K562 (cell line): ENCODE measurements around the gene LGALS16. TPM values are rescaled to one million over a fixed set of nuclear protein-coding genes. Genes with fewer than 3 reads are reported as not detected.

ENCODE experiments used
- ATAC-seq: fragments of 200-7000 bp; cut with Tn5 transposase; 3 replicates; pipeline ENCODE4 v1.9.1; 2020; ENCODE audit warnings: moderate library complexity
- BruUV-seq: library from RNA; stranded (reverse); fragments of 400-500 nt; replicated peaks from 2 replicates; lab custom pipeline; 2021; lab: Mats Ljungman, UMichigan
- CTCF ChIA-PET: fragments of 300-600 bp; formaldehyde crosslinking; extraction: SDS; loops from one replicate; lab custom pipeline; 2021; ENCODE audit warnings: low intra/inter-chr PET ratio; lab: Yijun Ruan, JAX
- POLR2A ChIA-PET: fragments of 300-600, 350-650 bp; sonication (Branson Sonifier 250); formaldehyde crosslinking; extraction: SDS; loops from one replicate; lab custom pipeline; 2021; ENCODE audit warnings: antibody characterized with exemption, inconsistent platforms; lab: Yijun Ruan, JAX
- DNase-seq, 4 experiments: peaks; one replicate each; pipeline versions ENCODE4 v3.0.0 to v3.0.0-alpha.2; 2011 to 2018; ENCODE audit warnings: low spot score in 3 of 4, mixed read lengths in 3 of 4; ENCODE audit errors: extremely low read depth in 1 of 4
- FAIRE-seq: peaks from 2 replicates; lab custom pipeline; 2011; peaks lifted over from hg19 to GRCh38; lab: Jason Lieb, UNC
- H2AFZ ChIP-seq: 2 replicates; pipeline ENCODE4 v1.6.0; 2011; ENCODE audit warnings: low read depth, low read length, control low read depth, inconsistent platforms
- H3K27ac ChIP-seq: fragments of 200-600 bp; 3 replicates; pipeline ENCODE4 v1.8.0; 2011; ENCODE audit warnings: low read depth, mild to moderate bottlenecking, control low read depth, inconsistent platforms, low read length, moderate library complexity, mixed read lengths; ENCODE audit errors: extremely low read depth
- H3K27me3 ChIP-seq, 2 experiments: fragments of 300-600 bp in 1 of 2; 2 replicates in 1 of 2; 3 replicates in 1 of 2; pipeline versions ENCODE4 v1.6.0 to v1.8.0; 2011; ENCODE audit warnings: inconsistent platforms in 2 of 2, low read length in 2 of 2, mild to moderate bottlenecking in 1 of 2, mixed read lengths in 1 of 2, moderate library complexity in 1 of 2; ENCODE audit not compliant: control insufficient read depth in 2 of 2, insufficient read depth in 2 of 2
- H3K36me3 ChIP-seq: fragments of 300-600 bp; 3 replicates; pipeline ENCODE4 v1.8.0; 2011; ENCODE audit warnings: mild to moderate bottlenecking, low read length, inconsistent platforms; ENCODE audit not compliant: control insufficient read depth, insufficient read depth
- H3K4me1 ChIP-seq, 2 experiments: fragments of 200-600 bp in 1 of 2; replicated peaks in 1 of 2; 2 replicates in 1 of 2; 3 replicates in 1 of 2; pipeline versions ENCODE4 v1.5.1 to v1.8.0; 2011; ENCODE audit warnings: inconsistent platforms in 2 of 2, low read length in 2 of 2, mild to moderate bottlenecking in 1 of 2, mixed read lengths in 1 of 2, moderate library complexity in 1 of 2; ENCODE audit not compliant: control insufficient read depth in 2 of 2, insufficient read depth in 2 of 2
- H3K4me2 ChIP-seq: 2 replicates; pipeline ENCODE4 v1.6.1; 2011; ENCODE audit warnings: low read length, control low read depth, inconsistent platforms, mixed read lengths; ENCODE audit not compliant: insufficient read depth
- H3K4me3 ChIP-seq: fragments of 200-600 bp; sonication (generic), shearing (Covaris generic); 2 replicates; pipeline ENCODE4 v1.5.1; 2016; ENCODE audit warnings: control low read depth, inconsistent platforms
- H3K79me2 ChIP-seq: fragments of 200-600 bp; 3 replicates; pipeline ENCODE4 v1.8.0; 2011; ENCODE audit warnings: low read length, inconsistent platforms; ENCODE audit not compliant: control insufficient read depth, insufficient read depth
- H3K9ac ChIP-seq, 2 experiments: 2 replicates each; pipeline versions ENCODE4 v1.6.0 to v1.6.1; 2011; ENCODE audit warnings: low read depth in 2 of 2, low read length in 2 of 2, control low read depth in 1 of 2, inconsistent platforms in 1 of 2, mild to moderate bottlenecking in 1 of 2, mixed read lengths in 1 of 2; ENCODE audit not compliant: insufficient read depth in 1 of 2
- H3K9me1 ChIP-seq: one replicate; pipeline ENCODE4 v1.6.0; 2011; ENCODE audit warnings: inconsistent platforms, mild to moderate bottlenecking, low read length, moderate library complexity; ENCODE audit not compliant: control insufficient read depth, insufficient read depth
- H3K9me3 ChIP-seq: replicated peaks from 2 replicates; pipeline ENCODE4 v1.5.1; 2011; ENCODE audit warnings: low read depth, low read length, inconsistent platforms; ENCODE audit not compliant: control insufficient read depth, insufficient read depth
- H4K20me1 ChIP-seq: replicated peaks from 2 replicates; pipeline ENCODE4 v1.6.1; 2011; ENCODE audit warnings: low read length, inconsistent platforms, mixed read lengths; ENCODE audit not compliant: control insufficient read depth, insufficient read depth
- ARHGAP35 ChIP-seq: fragments of 450-650 bp; IDR thresholded peaks from 2 replicates; pipeline ENCODE4 v1.6.1; 2018; ENCODE audit not compliant: partially characterized antibody
- EP300 ChIP-seq: IDR thresholded peaks from 2 replicates; pipeline ENCODE4 v1.6.1; 2012; ENCODE audit warnings: low read length, improper control_type of control experiment
- ESRRA ChIP-seq: fragments of 450-650 bp; IDR thresholded peaks from 2 replicates; pipeline ENCODE4 v1.6.1; 2014; ENCODE audit warnings: low read depth, mild to moderate bottlenecking, moderate library complexity, borderline replicate concordance
- HLTF ChIP-seq: fragments of 450-650 bp; IDR thresholded peaks from 2 replicates; pipeline ENCODE4 v1.6.1; 2016
- RBM22 ChIP-seq: fragments of 200-400 bp; formaldehyde crosslinking; IDR thresholded peaks from 2 replicates; pipeline ENCODE4 v1.6.1; 2018; ENCODE audit warnings: low read length, low read depth; ENCODE audit not compliant: poor library complexity, severe bottlenecking
- SMARCC2 ChIP-seq: fragments of 450-650 bp; IDR thresholded peaks from 2 replicates; pipeline ENCODE4 v1.6.1; 2017; ENCODE audit warnings: antibody characterized with exemption, moderate library complexity, mild to moderate bottlenecking, low read depth
- ZNF184 ChIP-seq: sonication (generic); formaldehyde crosslinking; IDR thresholded peaks from 2 replicates; pipeline ENCODE4 v1.5.0; 2020; ENCODE audit warnings: missing genetic modification reagents
- WGBS: fragments of 100-300 bp; shearing (Covaris generic); methylation state at CpG from one replicate; pipeline ENCODE4 v1.1.6; 2016; ENCODE audit warnings: low coverage, mixed read lengths; ENCODE audit not compliant: insufficient coverage; ENCODE audit errors: missing lambda C conversion rate; 5-methylcytosine and 5-hydroxymethylcytosine counted together
- in situ Hi-C: fragments of 300-500 bp; cut with MboI; formaldehyde crosslinking; loops from 4 replicates; pipeline ENCODE4 v1.15.0; 2018; ENCODE audit warnings: inconsistent platforms, mixed read lengths
- intact Hi-C: fragments of 100-400 bp; cut with micrococcal nuclease; formaldehyde crosslinking; loops from 2 replicates; pipeline ENCODE4 v1.14.2; 2022
- polyA plus RNA-seq, 8 experiments: library from polyadenylated mRNA; depleted of rRNA in 4 of 8; stranded (reverse) in 5 of 8; unstranded in 3 of 8; fragments of >200 nt; fragmentation: Nextera tagmentation in 2 of 8; fragmentation: Illumina TruSeq in 1 of 8; extraction: Ambion mirVana in 2 of 8; extraction: Trizol in 1 of 8; gene quantifications; 2 replicates each; pipeline versions ENCODE4 v1.2.1 to v1.2.3, GENCODE V29; 2011 to 2014; ENCODE audit warnings: inconsistent platforms in 1 of 8, missing spikeins in 1 of 8
- total RNA-seq, 7 experiments: library from RNA; depleted of rRNA in 6 of 7; stranded (reverse); fragments of >200 nt in 6 of 7; fragmentation: Illumina TruSeq in 2 of 7; extraction: Trizol in 2 of 7; gene quantifications; 2 replicates each; pipeline versions ENCODE4 v1.2.1 to v1.2.3, GENCODE V29; 2011 to 2021; ENCODE audit warnings: low replicate concordance in 1 of 7
- TF ChIP-seq, protein P1 (sequence below): fragments of 250-450 bp; sonication (Bioruptor Pico); IDR thresholded peaks from 2 replicates; pipeline ENCODE4 v1.9.0; 2021; ENCODE audit warnings: mild to moderate bottlenecking
- TF ChIP-seq, protein P2 (sequence below), 2 experiments: fragments of 450-650 bp in 1 of 2; sonication (generic) in 1 of 2; formaldehyde crosslinking in 1 of 2; IDR thresholded peaks in 1 of 2; conservative IDR thresholded peaks in 1 of 2; 2 replicates each; pipeline versions ENCODE4 v1.6.1 to v1.8.1; 2016 to 2023; ENCODE audit warnings: mild to moderate bottlenecking in 2 of 2, moderate library complexity in 2 of 2, inconsistent platforms in 1 of 2, missing genetic modification reagents in 1 of 2

The LGALS16 gene
- total and polyA plus RNA-seq, 9 of the 15 experiments (the other 6 are each of a cell fraction or from before 2014, with no cell fraction given): not detected

GRCh38 chr19:39680593-39680992, 24.9 kb downstream of the LGALS16 start:
- WGBS: 0% methylated on average over 3 of the region's 3 CpGs
- no peaks in the 10 kb centered on the region for H3K9me1 ChIP-seq
- CTCF ChIA-PET: no interaction called here
- no peak overlapping the region for H3K27ac ChIP-seq
- H3K36me3 ChIP-seq: no peaks in the 10 kb centered on the region
- BruUV-seq: no TSS peak
- POLR2A ChIA-PET: no interaction called here
- no peaks in the 10 kb centered on the region for H4K20me1 ChIP-seq
- no peaks in the 10 kb centered on the region for H3K4me1 ChIP-seq
- in situ Hi-C loops: no loop called here
- ATAC-seq (no peak), FAIRE-seq (no peak), DNase-seq (no peak)
- peaks cover 11 to 44% of the 10 kb centered on the region in 2 experiments; a peak in 4 of 5 replicates for H3K27me3 ChIP-seq
- H3K9ac ChIP-seq: no peak overlapping the region
- no peak overlapping the region for H3K4me3 ChIP-seq
- intact Hi-C loops: no loop called here
- TF ChIP-seq, protein P1, sequence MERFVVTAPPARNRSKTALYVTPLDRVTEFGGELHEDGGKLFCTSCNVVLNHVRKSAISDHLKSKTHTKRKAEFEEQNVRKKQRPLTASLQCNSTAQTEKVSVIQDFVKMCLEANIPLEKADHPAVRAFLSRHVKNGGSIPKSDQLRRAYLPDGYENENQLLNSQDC: no peak
- TF ChIP-seq ZNF184 (CRISPR knock-in tag) (no peak), SMARCC2 (no peak), HLTF (no peak), ESRRA (no peak), RBM22 (no peak), ARHGAP35 (no peak), EP300 (no peak)
- TF ChIP-seq, protein P2, sequence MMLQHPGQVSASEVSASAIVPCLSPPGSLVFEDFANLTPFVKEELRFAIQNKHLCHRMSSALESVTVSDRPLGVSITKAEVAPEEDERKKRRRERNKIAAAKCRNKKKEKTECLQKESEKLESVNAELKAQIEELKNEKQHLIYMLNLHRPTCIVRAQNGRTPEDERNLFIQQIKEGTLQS (IDR thresholded peaks at IDR 0.05): no peak
- TF ChIP-seq, protein P2 (CRISPR knock-in tag; conservative IDR thresholded peaks at IDR 0.05): no peak
- H3K79me2 ChIP-seq: no peaks in the 10 kb centered on the region
- no peak overlapping the region for H2AFZ ChIP-seq
- H3K4me2 ChIP-seq: no peak overlapping the region
- no peaks in the 10 kb centered on the region for H3K9me3 ChIP-seq
